ENCODE results near the gene HCFC1.

HCFC1 gene

DNA sequence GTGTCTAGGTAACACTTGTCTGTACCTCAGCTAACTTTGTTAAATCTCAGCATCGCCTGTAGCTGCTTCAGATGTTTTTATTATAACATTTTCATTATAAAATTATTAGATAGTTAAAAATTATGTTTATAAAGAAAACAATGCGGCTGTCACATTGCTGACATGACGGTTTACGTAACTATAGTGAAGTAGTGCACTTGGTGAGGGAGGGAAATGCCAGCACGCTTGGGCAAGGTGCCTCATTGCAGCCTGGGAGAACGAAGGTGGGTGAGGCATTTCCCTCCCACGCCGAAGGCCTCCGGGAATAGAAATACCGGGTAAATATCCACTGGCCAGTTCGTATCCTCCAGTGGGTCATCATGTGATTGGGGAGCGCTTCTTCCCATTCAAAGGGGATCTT lies 16.9 kb upstream of the HCFC1 start:
- TF ChIP-seq, protein P1, sequence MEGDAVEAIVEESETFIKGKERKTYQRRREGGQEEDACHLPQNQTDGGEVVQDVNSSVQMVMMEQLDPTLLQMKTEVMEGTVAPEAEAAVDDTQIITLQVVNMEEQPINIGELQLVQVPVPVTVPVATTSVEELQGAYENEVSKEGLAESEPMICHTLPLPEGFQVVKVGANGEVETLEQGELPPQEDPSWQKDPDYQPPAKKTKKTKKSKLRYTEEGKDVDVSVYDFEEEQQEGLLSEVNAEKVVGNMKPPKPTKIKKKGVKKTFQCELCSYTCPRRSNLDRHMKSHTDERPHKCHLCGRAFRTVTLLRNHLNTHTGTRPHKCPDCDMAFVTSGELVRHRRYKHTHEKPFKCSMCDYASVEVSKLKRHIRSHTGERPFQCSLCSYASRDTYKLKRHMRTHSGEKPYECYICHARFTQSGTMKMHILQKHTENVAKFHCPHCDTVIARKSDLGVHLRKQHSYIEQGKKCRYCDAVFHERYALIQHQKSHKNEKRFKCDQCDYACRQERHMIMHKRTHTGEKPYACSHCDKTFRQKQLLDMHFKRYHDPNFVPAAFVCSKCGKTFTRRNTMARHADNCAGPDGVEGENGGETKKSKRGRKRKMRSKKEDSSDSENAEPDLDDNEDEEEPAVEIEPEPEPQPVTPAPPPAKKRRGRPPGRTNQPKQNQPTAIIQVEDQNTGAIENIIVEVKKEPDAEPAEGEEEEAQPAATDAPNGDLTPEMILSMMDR (IDR thresholded peaks at IDR 0.05; ENCODE audit: low read depth, low read length, poor library complexity, severe bottlenecking), result no peak
- no peak for TF ChIP-seq EZH2phosphoT487 (IDR thresholded peaks at IDR 0.05; ENCODE audit: borderline replicate concordance, low read length)
- Histone ChIP-seq H3K4me1 (ENCODE audit: control insufficient read depth, low read length) (peaks cover 16% of the 10 kb centered on the region), H3K9me3 (ENCODE audit: control insufficient read depth, insufficient read depth, low read length) (no peaks in the 10 kb centered on the region), H3K27ac (ENCODE audit: low read depth, low read length) (no peak overlapping the region), H3K36me3 (ENCODE audit: control insufficient read depth, low read length) (no peaks in the 10 kb centered on the region), H3K79me2 (ENCODE audit: control insufficient read depth, low read length) (no peaks in the 10 kb centered on the region), H4K20me1 (ENCODE audit: control insufficient read depth, insufficient read depth, low read depth, low read length) (no peaks in the 10 kb centered on the region), H3K27me3 (ENCODE audit: control insufficient read depth, low read length) (no peaks in the 10 kb centered on the region), H3F3A (ENCODE audit: control insufficient read depth, insufficient read depth) (no peaks in the 10 kb centered on the region), H3K4me3 (ENCODE audit: low read length) (no peak overlapping the region), H3K9me2 (replicated peaks; ENCODE audit: control insufficient read depth, low read length) (no peaks in the 10 kb centered on the region), H3K4me2 (ENCODE audit: low read length) (no peak overlapping the region)

DNA sequence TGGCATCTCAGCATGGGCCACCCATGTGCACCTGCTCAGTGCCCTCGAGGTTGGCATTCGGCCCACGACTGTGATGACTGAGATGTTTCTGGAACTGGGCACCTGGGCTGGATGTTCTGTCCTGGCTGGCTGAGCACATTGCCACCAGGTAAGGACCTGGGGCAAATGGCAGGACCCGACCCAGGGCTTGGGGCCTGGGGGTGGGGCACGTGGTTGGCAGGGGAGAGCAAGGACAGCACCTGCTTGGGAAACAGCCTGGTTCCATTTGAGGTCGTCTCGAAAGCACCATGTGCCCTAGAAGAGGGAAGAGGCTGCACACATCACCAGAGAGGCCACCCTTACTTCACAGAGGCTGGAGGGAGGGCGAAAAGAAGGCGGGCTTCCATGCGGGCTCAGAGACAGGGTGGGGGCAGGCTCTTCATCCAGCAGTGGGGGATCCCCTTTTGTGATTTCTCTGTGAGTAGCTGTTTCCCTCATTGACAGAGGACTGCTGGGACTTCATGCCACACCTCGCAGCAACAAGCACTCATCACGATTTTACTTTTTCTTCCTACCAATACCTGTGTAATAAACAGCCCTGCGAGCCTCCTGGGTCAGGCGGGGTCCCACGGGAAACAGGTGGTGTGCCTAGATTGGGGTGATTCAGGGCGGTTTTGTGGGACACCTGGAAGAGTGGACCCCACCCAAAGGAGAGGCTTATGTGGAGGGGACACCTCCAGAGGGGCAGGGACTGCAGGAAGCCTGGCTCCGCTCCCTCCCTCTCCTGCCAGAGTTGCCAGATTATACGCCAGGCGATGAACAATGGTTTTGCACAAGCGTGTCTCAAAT lies 12.9 kb upstream of the HCFC1 start:
- no peak for TF ChIP-seq EZH2phosphoT487 (IDR thresholded peaks at IDR 0.05; ENCODE audit: borderline replicate concordance, low read length)
- TF ChIP-seq, protein P1 (IDR thresholded peaks at IDR 0.05; ENCODE audit: low read depth, low read length, poor library complexity, severe bottlenecking), result no peak
- H3F3A ChIP-seq (ENCODE audit: control insufficient read depth, insufficient read depth), result no peaks in the 10 kb centered on the region
- no peaks in the 10 kb centered on the region for H3K27me3 ChIP-seq (ENCODE audit: control insufficient read depth, low read length)
- H3K9me3 ChIP-seq (ENCODE audit: control insufficient read depth, insufficient read depth, low read length), result no peaks in the 10 kb centered on the region
- H4K20me1 ChIP-seq (ENCODE audit: control insufficient read depth, insufficient read depth, low read depth, low read length), result no peaks in the 10 kb centered on the region
- no peak overlapping the region for H3K27ac ChIP-seq (ENCODE audit: low read depth, low read length)
- H3K4me2 ChIP-seq (ENCODE audit: low read length), result no peak overlapping the region
- H3K4me3 ChIP-seq (ENCODE audit: low read length), result no peak overlapping the region
- no peaks in the 10 kb centered on the region for H3K9me2 ChIP-seq (replicated peaks; ENCODE audit: control insufficient read depth, low read length)
- peaks cover 20% of the 10 kb centered on the region for H3K4me1 ChIP-seq (ENCODE audit: control insufficient read depth, low read length)
- H3K79me2 ChIP-seq (ENCODE audit: control insufficient read depth, low read length), result no peaks in the 10 kb centered on the region
- no peaks in the 10 kb centered on the region for H3K36me3 ChIP-seq (ENCODE audit: control insufficient read depth, low read length)

DNA sequence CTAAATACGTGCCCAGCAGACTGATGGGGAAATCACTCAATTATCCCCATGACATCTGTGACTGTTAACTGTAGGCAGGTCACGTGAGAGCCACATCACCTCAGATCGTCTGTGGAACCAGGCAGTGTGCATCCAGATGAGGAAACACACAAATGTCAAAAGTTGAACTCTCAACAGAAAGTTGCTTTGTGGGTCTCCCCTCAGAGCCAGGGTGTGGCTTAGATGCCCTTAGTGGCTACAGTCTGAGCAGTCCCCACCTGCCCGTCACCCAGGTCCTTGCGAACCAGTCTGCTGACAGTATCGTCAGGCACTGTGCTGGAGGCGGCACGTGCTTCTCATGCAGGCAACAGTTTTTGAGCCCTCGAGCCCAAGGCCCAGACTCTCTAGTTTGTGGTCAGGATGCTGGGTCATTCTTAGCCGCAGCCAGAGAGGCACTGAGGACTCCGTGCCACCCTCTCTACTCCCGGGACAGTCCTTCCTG lies 11.7 kb upstream of the HCFC1 start:
- no peak overlapping the region for H3K4me2 ChIP-seq (ENCODE audit: low read length)
- H3K9me2 ChIP-seq (replicated peaks; ENCODE audit: control insufficient read depth, low read length), result no peaks in the 10 kb centered on the region
- H3K79me2 ChIP-seq (ENCODE audit: control insufficient read depth, low read length), result no peaks in the 10 kb centered on the region
- no peaks in the 10 kb centered on the region for H3K36me3 ChIP-seq (ENCODE audit: control insufficient read depth, low read length)
- H3K9me3 ChIP-seq (ENCODE audit: control insufficient read depth, insufficient read depth, low read length), result no peaks in the 10 kb centered on the region
- H3K27ac ChIP-seq (ENCODE audit: low read depth, low read length), result no peak overlapping the region
- H3F3A ChIP-seq (ENCODE audit: control insufficient read depth, insufficient read depth), result no peaks in the 10 kb centered on the region
- H3K27me3 ChIP-seq (ENCODE audit: control insufficient read depth, low read length), result no peaks in the 10 kb centered on the region
- peaks cover 20% of the 10 kb centered on the region for H3K4me1 ChIP-seq (ENCODE audit: control insufficient read depth, low read length)
- TF ChIP-seq, protein P1 (IDR thresholded peaks at IDR 0.05; ENCODE audit: low read depth, low read length, poor library complexity, severe bottlenecking), result no peak
- TF ChIP-seq EZH2phosphoT487 (IDR thresholded peaks at IDR 0.05; ENCODE audit: borderline replicate concordance, low read length), result no peak
- no peaks in the 10 kb centered on the region for H4K20me1 ChIP-seq (ENCODE audit: control insufficient read depth, insufficient read depth, low read depth, low read length)
- no peak overlapping the region for H3K4me3 ChIP-seq (ENCODE audit: low read length)
